GM12878 (cell line): ENCODE measurements around the gene TMCC2. TPM values are rescaled to one million over a fixed set of nuclear protein-coding genes. Genes with fewer than 3 reads are reported as not detected.
A peak's percentile ranks its signal among the peaks of the same experiment; 100 is the strongest.

ENCODE experiments used
- BRCA1 ChIP-seq: IDR thresholded peaks from 2 replicates; pipeline ENCODE4 v1.6.1; 2011; ENCODE audit warnings: low read depth, low read length, improper control_type of control experiment
- CHD1 ChIP-seq: IDR thresholded peaks from 2 replicates; pipeline ENCODE4 v1.6.1; 2012; ENCODE audit warnings: low read depth, low read length, improper control_type of control experiment
- CUX1 ChIP-seq: IDR thresholded peaks from 2 replicates; pipeline ENCODE4 v1.6.1; 2012; ENCODE audit warnings: improper control_type of control experiment, low read depth, low read length; ENCODE audit not compliant: insufficient replicate concordance
- E2F4 ChIP-seq: IDR thresholded peaks from 2 replicates; pipeline ENCODE4 v1.6.1; 2012; ENCODE audit warnings: low read depth, low read length, improper control_type of control experiment
- E4F1 ChIP-seq: fragments of 450-650 bp; IDR thresholded peaks from 2 replicates; pipeline ENCODE4 v1.6.1; 2018; ENCODE audit warnings: borderline replicate concordance, mild to moderate bottlenecking; ENCODE audit not compliant: partially characterized antibody
- EZH2 ChIP-seq: IDR thresholded peaks from 2 replicates; pipeline ENCODE4 v1.6.1; 2012; ENCODE audit warnings: low read depth, mild to moderate bottlenecking, control low read depth, inconsistent platforms, low read length, borderline replicate concordance; ENCODE audit not compliant: control insufficient read depth
- FOXK2 ChIP-seq: fragments of 450-650 bp; IDR thresholded peaks from 2 replicates; pipeline ENCODE4 v1.6.1; 2017; ENCODE audit warnings: mild to moderate bottlenecking, moderate library complexity
- GABPA ChIP-seq: IDR thresholded peaks from 2 replicates; pipeline ENCODE4 v1.6.1; 2014; ENCODE audit warnings: antibody characterized with exemption, low read depth, mild to moderate bottlenecking, inconsistent platforms
- HSF1 ChIP-seq: fragments of 150-350 bp; IDR thresholded peaks from 2 replicates; pipeline ENCODE4 v1.6.1; 2014; ENCODE audit warnings: mild to moderate bottlenecking, low read depth, low read length
- IKZF2 ChIP-seq, 2 experiments: fragments of 450-650 bp; IDR thresholded peaks; 2 replicates each; pipeline ENCODE4 v1.6.1; 2017; ENCODE audit warnings: mild to moderate bottlenecking in 2 of 2, moderate library complexity in 2 of 2
- KAT2A ChIP-seq: conservative IDR thresholded peaks from 2 replicates; pipeline ENCODE4 v1.6.1; 2011; ENCODE audit warnings: low read depth, low read length; ENCODE audit not compliant: control insufficient read depth
- NFXL1 ChIP-seq: fragments of 450-650 bp; IDR thresholded peaks from 2 replicates; pipeline ENCODE4 v1.6.1; 2017; ENCODE audit warnings: antibody characterized with exemption, mild to moderate bottlenecking, borderline replicate concordance
- RB1 ChIP-seq: fragments of 450-650 bp; formaldehyde crosslinking; IDR thresholded peaks from 2 replicates; pipeline ENCODE4 v1.6.1; 2017; ENCODE audit warnings: mild to moderate bottlenecking, borderline replicate concordance
- RELA ChIP-seq: fragments of 450-650 bp; IDR thresholded peaks from 2 replicates; pipeline ENCODE4 v1.8.0; 2014; ENCODE audit warnings: borderline replicate concordance; ENCODE audit not compliant: partially characterized antibody
- SMAD5 ChIP-seq: IDR thresholded peaks from 2 replicates; pipeline ENCODE4 v1.6.1; 2016; ENCODE audit warnings: antibody characterized with exemption, low read depth
- SREBF2 ChIP-seq: IDR thresholded peaks from 2 replicates; pipeline ENCODE4 v1.6.1; 2012; ENCODE audit warnings: mild to moderate bottlenecking, low read length
- STAT1 ChIP-seq: fragments of 450-650 bp; conservative IDR thresholded peaks from 2 replicates; pipeline ENCODE4 v1.6.1; 2014; ENCODE audit warnings: antibody characterized with exemption, mild to moderate bottlenecking
- ZNF24 ChIP-seq: fragments of 450-650 bp; IDR thresholded peaks from 2 replicates; pipeline ENCODE4 v1.6.1; 2017; ENCODE audit warnings: antibody characterized with exemption, mild to moderate bottlenecking
- polyA plus RNA-seq, 11 experiments: library from polyadenylated mRNA; depleted of rRNA in 4 of 11; unstranded in 6 of 11; stranded (reverse) in 5 of 11; fragments of >200 nt; fragmentation: Nextera tagmentation in 4 of 11; fragmentation: Illumina TruSeq in 1 of 11; extraction: Ambion mirVana in 4 of 11; extraction: Trizol in 1 of 11; gene quantifications; 1 replicate in 1 of 11; 2 replicates in 10 of 11; pipeline versions ENCODE4 v1.2.1 to v1.2.3, GENCODE V29; 2011 to 2016; ENCODE audit warnings: inconsistent platforms in 2 of 11, missing spikeins in 2 of 11, low read depth in 1 of 11
- total RNA-seq, 4 experiments: library from RNA; depleted of rRNA in 3 of 4; stranded (reverse); fragments of >200 nt in 3 of 4; fragmentation: Illumina TruSeq in 1 of 4; extraction: Trizol in 1 of 4; gene quantifications; 2 replicates each; pipeline versions ENCODE4 v1.2.1 to v1.2.3, GENCODE V29; 2013 to 2021

TMCC2 gene
- total and polyA plus RNA-seq, 10 of the 15 experiments (the other 5 are each of a cell fraction or from before 2014, with no cell fraction given), result 0.06 to 2.3 (median 0.76) TPM

GRCh38 chr1:205273551-205273982 is 45.8 kb downstream of the TMCC2 start (continued):
- TF ChIP-seq CUX1 (no peak), ZNF24 (peak; percentile 78), NFXL1 (no peak), FOXK2 (no peak), RB1 (peak; percentile 54; the same call in 1 of the 2 replicates), RELA (no peak), KAT2A (no peak), GABPA (no peak), EZH2 (no peak), E2F4 (no peak), CHD1 (no peak), BRCA1 (no peak), IKZF2 (IDR thresholded peaks at IDR 0.05) (0 out of 4 replicates have a peak, but pooled peaks of 1 of the 2 experiments have one; percentile 12), HSF1 (0 out of 2 replicates have a peak, but pooled peaks have one; percentile 24), SREBF2 (no peak), SMAD5 (no peak), STAT1 (0 out of 2 replicates have a peak, but pooled peaks have one; percentile 51), E4F1 (no peak)
